Stimulated activated CD4-positive, alpha-beta T cell treated with anti-CD3 and anti-CD28 coated beads, Interleukin-12 subunit alpha, Interleukin-12 subunit beta, amount 100 ng/mL, for 4 hours (primary cell): ENCODE results near the gene CEP95.
A peak's percentile ranks its signal among the peaks of the same experiment; 100 is the strongest.
"Not testable (repeated sequence)": the region's sequence is repeated elsewhere in the genome, so short reads cannot be mapped to it uniquely, and the experiment has no call there.

Experiments used
- DNase-seq: peaks from one replicate; pipeline ENCODE4 v3.0.0-alpha.2; 2020

Gene CEP95

GRCh38 chr17:64527914-64528313 lies 21.1 kb downstream of the CEP95 start:
- no peak for DNase-seq

DNA sequence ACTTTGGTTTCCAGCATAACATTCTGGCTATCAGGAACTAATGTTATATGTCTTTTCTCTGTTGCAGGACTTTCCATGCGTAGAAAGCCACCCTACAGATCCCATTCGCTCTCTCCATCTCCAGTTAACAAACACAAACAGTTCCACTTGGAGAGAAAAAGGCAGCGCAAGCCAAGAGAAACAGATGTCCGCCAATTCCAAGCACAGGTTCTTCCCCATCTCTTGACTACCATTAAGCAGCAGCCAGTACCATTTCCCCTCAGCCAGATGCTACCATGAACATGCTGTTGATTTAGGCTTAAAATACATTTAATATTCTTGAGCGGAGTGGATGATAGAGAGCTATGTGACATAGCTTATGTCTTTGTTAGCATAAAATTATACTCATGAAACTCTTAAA lies 22.4 kb downstream of the CEP95 start:
- no peak for DNase-seq

- DNase-seq: no peak
Observed at GRCh38 chr17:64531955-64532371, 25.2 kb downstream of the CEP95 start.

GRCh38 chr17:64532409-64532808 lies 25.6 kb downstream of the CEP95 start:
- no peak for DNase-seq

DNA sequence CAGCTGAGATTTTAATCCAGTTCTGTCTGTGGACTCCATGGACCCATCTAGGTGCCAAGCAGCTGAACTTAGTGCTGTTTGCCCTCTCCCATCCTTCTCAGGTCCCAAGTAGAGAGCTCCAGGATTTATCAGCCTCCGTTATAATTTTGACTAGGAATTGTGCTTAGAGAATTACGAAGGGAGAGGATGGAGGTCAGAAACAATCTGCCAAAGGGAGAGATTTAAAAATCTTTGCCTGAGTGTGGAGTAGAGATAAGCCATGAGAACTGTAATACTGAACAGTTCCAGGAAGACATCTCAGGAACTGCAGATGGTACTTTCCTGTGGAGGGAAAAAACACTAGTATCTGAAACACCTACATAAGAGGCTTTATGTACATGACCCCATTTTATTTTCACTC lies 27.0 kb downstream of the CEP95 start:
- no peak for DNase-seq

GRCh38 chr17:64534187-64534586 lies 27.4 kb downstream of the CEP95 start:
- DNase-seq: peak; percentile 1

DNA sequence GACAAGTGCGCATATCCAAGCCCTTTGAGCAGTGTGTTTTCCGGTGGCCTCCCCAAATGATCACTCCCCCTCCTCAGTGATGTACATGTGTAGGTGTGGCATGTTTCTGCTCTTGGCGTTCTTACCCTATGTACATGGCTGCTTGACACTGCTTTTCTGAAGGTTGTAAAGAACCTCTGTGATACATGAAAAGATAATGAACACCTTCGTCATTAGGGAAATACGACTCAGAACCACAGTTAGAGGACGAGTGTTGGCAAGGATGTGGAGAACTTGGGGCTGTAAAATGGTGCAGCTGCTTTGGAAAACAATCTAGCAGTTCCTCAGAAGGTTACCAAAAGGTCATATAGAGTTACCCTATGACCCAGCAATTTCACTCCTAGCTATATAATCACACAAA lies 28.6 kb downstream of the CEP95 start:
- no peak for DNase-seq

GRCh38 chr17:64536913-64537312 lies 30.1 kb downstream of the CEP95 start:
- DNase-seq: no peak

DNA sequence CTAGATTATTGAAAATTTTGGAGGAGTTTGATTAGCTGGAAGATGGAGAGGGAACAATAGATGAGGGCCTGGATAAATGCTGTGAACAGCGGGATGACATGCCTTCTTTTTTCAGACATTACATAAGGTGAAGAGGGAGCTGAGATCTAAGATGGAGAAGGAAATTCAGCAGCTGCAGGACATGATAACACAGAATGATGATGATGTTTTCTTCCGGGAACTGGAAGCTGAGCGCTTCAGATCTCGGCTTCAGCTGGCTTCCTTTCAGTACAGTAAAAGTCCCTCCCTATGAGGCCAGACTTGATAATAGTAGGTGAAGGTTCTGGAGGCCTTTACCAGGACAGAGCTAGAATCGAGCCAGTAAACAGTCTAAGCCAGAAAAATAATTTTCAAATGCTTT lies 30.7 kb downstream of the CEP95 start:
- no peak for DNase-seq

GRCh38 chr17:64538508-64539130 lies 31.8 kb downstream of the CEP95 start:
- DNase-seq: no peak

DNA sequence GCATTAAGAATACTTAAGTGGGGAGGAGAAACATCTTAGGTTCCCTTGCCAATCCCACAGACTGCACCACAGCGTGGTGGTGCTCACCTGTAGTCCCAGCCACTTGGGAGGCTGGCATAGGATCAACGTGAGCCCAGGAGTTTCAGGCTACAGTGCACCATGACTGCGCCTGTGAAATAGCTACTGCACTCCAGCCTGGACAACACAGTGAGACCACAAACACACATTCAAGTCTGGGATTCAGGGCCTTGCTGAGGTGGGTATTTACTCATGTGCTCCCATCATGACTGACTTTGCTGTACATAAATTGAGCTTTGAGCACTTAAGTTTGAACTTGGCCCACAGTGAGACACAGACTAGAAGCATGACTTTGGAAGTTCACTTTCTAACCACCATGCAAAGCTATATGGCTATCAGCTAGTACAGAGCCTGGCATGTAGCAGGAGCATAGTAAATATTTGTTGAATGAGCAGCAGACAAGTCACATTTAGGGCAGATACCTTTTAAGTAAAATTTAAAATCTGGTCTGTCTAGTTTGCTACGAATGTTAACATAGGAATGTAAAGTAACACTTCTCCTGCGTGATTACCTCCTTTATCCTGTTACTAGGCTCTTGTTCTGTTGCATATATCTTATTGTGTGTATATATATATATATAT lies 33.5 kb downstream of the CEP95 start:
- DNase-seq: no peak

GRCh38 chr17:64544742-64545141 lies 38.0 kb downstream of the CEP95 start:
- DNase-seq: no peak

DNA sequence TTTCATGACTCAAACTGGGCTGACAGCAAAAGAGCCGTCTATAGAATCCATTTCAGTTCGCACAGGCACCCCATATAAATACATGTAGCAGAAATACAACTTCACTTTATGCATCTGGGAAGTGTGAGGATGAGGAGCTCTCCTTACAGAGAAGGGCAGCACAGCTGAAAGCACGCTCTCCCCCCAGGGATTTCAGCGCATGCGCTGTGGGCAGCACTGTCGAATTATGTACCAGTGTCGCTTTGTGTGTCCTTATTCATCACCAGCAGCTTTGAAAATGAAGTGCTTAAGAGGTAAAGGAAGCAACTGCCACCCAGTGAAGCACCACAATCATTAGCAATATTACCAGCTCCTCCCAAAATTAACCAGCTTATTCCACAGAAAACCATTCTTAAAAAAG lies 39.9 kb downstream of the CEP95 start:
- DNase-seq: no peak

DNA sequence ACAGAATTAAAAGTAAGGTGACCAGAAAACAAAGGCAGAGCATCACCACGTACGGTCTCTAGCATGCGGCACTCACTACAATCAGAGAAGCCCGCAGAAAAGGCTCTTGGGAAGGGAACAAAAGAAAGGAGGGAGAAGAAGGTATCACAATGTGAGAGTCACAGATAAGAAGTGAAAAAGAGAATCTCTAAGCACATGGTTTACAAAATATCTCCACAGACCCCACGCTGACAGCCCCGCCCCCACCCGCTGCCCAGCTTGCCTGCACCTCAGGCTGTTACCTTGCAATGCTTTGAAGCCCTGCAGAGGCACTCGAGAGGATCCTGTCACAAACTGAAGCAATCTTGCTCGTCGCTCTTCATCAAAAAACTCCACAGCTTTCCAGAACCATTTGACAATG lies 40.5 kb downstream of the CEP95 start:
- DNase-seq: no peak

- no peak for DNase-seq
Observed at GRCh38 chr17:64551461-64551860, 44.7 kb downstream of the CEP95 start.

DNA sequence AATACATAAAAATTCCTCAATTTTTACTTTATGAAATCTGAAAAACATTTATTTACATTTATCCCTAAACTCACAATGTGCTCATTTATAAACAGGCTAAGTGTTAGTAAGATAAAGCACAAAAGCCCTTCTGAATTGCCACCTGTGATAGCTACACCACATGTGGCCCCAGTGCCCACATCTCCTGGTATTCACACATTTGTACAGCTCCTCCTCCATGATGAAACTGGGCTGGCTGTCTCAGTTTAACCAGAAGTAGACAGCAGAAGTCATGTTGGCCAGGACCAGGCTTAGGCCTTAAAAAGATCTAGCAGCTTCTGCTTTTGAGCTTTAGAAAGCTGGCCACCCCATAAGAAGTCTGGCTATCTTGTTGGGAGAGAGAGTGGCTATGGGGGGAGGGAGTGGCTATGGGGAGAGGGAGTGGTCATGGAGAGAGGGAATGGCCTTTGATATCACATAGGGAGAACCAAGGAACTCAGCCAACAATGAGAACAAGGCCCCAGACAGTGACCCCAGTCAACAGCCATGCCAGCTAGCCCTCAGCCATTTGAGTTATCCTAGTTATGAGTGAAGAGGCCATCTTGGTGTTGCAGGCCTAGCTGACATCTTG lies 47.4 kb downstream of the CEP95 start:
- no peak for DNase-seq

- DNase-seq: no peak
Observed at GRCh38 chr17:64555281-64555680, 48.5 kb downstream of the CEP95 start.

DNA sequence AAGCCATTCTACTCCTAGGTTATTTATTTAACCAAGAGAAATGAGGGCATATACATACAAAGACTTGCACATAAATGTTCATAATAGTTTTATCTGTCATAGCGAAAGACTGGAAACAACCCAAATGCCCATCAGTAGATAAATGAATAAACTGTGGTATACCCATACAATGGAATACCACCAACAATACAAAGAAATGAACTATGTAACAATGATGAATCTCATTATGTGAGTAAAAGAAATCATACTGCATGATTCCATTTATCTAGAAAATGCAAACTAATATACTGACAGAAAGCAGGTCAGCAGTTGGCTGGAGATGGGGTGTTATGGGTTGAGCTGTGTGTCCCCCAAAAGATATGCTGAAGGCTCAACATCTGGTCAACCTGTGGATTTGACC lies 57.3 kb downstream of the CEP95 start:
- no peak for DNase-seq

DNA sequence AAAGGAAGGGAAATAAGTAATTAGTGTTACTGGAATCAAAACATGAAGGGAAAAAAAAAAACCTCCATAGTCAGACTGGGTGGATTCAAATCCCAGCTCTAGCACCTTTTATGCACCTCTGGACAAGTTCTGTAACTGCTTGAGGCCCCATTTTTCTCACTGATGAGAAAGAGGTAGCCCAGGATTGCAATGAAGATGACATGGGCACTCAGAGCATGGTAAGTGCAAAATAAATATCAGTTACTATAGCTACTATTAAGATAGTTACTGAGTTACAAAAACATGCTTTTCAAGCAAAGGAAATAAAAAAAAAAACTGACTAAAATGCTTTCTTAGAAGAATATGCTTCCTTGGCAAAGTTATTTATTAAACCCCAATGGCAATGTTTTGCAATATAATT lies 58.8 kb downstream of the CEP95 start:
- no peak for DNase-seq

DNA sequence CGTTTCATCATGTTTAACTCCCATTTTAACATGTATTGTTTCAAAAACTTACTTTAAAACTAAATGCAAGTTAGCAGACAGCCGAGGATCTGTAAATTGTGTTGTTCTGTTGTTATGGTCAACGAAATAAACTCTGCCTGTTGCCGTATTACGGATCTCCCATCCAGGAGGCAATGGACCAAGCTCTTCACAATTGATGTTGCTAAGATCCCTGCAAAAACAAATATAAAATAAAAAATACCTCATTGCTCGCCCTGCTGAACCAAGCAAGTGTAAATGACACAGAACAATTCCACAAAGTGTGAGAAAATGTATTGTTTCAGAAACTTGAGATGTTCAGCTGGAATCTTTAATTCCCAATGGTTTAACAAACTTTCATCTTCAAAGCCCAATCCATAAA lies 65.0 kb downstream of the CEP95 start:
- no peak for DNase-seq

DNA sequence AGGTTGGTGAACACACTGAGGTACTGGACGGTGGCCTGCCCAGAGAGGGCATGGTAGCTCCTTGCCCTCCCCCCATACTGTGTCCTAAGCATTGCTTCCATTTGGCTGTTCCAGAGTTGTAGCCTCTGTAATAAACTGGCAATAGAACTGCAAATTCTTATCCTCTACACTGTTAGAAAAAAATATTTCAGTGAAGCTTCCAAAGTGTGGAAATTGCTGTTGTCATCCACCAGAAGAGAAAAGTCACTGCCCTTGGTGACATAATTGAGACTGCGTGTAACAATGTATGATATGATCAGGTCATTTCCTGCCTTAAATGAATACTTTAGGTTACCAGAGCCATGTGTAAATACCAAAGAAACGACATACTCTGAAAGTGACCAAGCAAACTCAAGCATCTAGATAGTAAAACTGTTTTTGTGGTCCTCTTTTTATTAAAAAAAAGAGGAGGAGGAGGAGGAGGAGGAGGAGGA lies 65.9 kb downstream of the CEP95 start:
- DNase-seq: no peak

DNA sequence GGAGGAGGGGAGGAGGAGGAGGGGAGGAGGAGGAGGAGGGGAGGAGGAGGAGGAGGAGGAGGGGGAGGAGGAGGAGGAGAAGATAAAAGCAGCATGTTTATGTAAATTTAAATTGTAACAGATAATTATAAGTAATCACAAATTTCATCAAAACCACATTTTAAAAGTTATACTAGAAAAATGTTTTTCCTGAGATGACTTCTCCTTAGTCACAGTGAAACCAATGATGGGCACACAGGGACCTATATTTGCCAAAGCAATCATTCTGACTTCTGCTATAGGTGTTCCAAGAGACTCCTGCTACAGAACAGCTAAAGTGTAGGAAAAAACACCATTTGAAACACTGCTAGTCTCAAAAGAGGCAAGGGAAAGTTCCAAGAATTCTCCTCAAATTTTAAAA lies 66.4 kb downstream of the CEP95 start:
- no peak for DNase-seq

DNA sequence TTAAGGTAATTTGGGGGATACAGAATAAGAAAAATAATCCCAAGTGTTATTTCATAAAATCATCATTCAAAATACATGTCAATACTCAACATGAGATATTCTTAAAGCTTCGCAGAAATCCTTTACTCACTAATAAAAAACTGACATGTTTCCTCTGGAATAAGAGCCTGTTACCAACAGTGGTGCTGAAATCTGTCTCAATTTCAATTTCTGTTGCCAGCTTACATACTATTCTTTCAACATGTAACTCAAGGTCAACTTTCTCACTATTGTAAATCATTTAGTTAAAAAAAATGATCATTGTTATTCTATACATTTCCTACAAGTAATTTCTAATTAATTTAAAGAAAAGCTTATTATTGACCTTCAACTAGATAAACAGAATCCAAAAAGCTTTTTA lies 67.9 kb downstream of the CEP95 start:
- no peak for DNase-seq

DNA sequence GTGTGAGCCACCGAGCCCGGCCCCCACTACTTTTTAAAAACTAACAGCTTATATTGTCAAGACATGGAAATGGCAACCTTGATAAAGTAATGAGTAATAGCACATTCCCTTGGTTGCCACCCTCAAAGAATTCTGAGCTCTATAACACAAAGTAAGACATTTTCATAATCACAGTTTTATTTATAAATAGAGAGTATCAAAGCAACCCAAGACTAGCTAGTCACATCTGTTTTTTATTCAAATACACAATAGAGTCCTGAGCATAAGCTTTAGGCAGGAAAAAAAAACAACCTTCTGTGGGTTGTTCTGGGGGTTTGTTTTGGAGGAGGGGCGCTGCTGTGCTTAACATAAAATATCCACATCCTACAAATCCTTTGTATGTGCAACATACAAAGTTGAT lies 68.7 kb downstream of the CEP95 start:
- no peak for DNase-seq

DNA sequence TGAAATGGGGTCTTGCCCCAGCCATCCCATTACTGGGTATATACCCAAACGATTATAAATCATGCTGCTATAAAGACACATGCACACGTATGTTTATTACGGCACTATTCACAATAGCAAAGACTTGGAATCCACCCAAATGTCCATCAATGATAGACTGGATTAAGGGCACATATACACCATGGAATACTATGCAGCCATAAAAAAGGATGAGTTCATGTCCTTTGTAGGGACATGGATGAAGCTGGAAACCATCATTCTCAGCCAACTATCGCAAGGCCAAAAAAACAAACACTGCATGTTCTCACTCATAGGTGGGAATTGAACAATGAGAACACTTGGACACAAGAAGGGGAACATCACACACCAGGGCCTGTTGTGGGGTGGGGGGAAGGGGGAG lies 70.2 kb downstream of the CEP95 start:
- not testable (repeated sequence) for DNase-seq
